Stomach smooth muscle (tissue), 2 donors: ENCODE data around the gene ZP2.

ENCODE experiments used
- H3K27ac ChIP-seq: one replicate; pipeline ENCODE4 v1.7.0; 2013; ENCODE audit warnings: mild to moderate bottlenecking, low read length, inconsistent platforms
- H3K27me3 ChIP-seq, 2 donors: one replicate each; pipeline ENCODE4 v1.7.0; 2013; ENCODE audit warnings: low read length in 2 of 2; ENCODE audit not compliant: insufficient read depth in 2 of 2, control insufficient read depth in 1 of 2
- H3K36me3 ChIP-seq, 2 donors: one replicate each; pipeline ENCODE4 v1.7.0; 2013; ENCODE audit warnings: low read length in 2 of 2; ENCODE audit not compliant: control insufficient read depth in 2 of 2, insufficient read depth in 2 of 2
- H3K4me1 ChIP-seq: one replicate; pipeline ENCODE4 v1.7.0; 2013; ENCODE audit warnings: low read length; ENCODE audit not compliant: control insufficient read depth, insufficient read depth
- H3K4me3 ChIP-seq, 2 donors: one replicate each; pipeline ENCODE4 v1.7.0; 2013; ENCODE audit warnings: low read length in 2 of 2
- H3K9ac ChIP-seq, 2 donors: one replicate each; pipeline ENCODE4 v1.7.0; 2013; ENCODE audit warnings: low read length in 2 of 2, mild to moderate bottlenecking in 1 of 2
- H3K9me3 ChIP-seq, 2 donors: one replicate each; pipeline ENCODE4 v1.7.0; 2013; ENCODE audit warnings: low read length in 2 of 2; ENCODE audit not compliant: control insufficient read depth in 2 of 2
- donor health status: healthy.
- donor health status: Pancreatic carcinoma.

The ZP2 gene

DNA sequence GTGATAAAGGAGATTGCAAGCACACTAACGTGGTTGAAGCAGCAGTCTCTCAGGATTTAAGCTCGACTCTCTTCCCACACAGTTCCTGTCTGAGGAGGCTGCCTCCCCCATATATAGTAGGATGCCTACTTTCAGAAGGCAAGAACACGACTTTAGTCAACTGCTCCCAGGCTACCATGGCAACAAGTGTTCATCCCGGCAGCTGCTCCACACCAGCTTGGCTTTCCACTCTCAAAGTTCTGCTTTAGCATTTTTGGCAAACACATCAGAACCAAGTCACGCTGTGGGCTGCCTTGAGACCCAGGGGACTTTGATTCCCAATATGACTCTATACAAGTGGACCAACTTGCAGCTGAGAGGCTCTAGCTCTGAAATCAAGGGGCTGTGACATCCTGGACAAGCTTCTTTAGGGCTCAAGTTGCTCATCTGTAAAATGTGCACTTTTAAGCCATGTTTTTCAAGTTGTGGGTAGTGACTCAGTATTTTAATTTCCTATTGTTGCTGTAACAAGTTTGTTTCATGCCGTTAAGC lies 16.5 kb downstream of the ZP2 start:
- H3K4me1 ChIP-seq: no peaks in the 10 kb centered on the region
- no peaks in the 10 kb centered on the region for H3K9me3 ChIP-seq
- H3K36me3 ChIP-seq: no peaks in the 10 kb centered on the region
- no peak overlapping the region for H3K4me3 ChIP-seq
- peaks cover 5 to 10% of the 10 kb centered on the region in 2 donors for H3K27me3 ChIP-seq
- no peak overlapping the region for H3K27ac ChIP-seq
- H3K9ac ChIP-seq: no peak overlapping the region

DNA sequence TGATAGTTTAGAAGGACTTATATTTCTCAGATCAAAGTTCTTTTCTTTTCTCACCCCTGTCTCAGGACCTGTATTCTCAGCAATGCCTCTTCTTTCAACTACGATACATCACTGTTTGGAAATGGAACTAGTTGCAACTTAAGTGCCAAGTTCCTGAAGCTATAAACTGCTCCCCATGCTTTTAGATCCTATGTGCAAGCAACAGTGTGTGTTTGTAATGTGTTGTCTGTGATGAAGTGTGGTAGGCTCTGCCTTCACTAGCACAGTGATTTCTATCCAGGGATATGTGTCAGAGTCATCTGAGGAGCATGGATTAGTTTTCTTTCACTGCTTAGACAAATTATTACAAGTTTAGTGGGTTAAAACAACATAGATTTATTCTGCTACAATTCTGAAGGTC lies 18.4 kb downstream of the ZP2 start:
- no peak overlapping the region for H3K9ac ChIP-seq
- H3K27ac ChIP-seq: no peak overlapping the region
- peaks cover 4 to 10% of the 10 kb centered on the region in 2 donors for H3K27me3 ChIP-seq
- H3K4me1 ChIP-seq: peaks cover 4% of the 10 kb centered on the region
- H3K9me3 ChIP-seq: no peaks in the 10 kb centered on the region
- H3K36me3 ChIP-seq: no peaks in the 10 kb centered on the region
- H3K4me3 ChIP-seq: no peak overlapping the region

DNA sequence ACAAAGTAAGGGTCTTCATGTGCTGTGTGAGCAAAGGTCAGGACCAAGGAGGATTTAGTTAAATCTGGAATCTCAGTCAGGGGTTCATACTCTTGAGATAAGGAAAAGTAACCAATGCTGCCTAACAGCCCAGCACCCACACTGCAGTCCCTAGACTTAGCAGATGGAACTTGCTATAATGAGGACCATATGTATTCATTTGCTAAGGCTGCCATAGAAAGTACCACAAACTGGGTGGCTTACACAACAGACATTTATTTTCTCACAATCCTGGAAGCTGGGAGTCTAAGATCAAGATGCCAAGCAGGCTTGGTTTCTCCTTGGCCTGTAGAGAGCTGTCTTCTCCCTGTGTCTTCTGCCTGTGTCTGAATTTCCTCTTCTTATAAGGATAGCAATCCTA lies 20.8 kb downstream of the ZP2 start:
- Histone ChIP-seq H3K9ac (no peak overlapping the region), H3K9me3 (no peaks in the 10 kb centered on the region), H3K4me3 (no peak overlapping the region), H3K27me3 (peaks cover 4 to 8% of the 10 kb centered on the region in 2 donors), H3K36me3 (no peaks in the 10 kb centered on the region), H3K27ac (no peak overlapping the region), H3K4me1 (peaks cover 4% of the 10 kb centered on the region)

DNA sequence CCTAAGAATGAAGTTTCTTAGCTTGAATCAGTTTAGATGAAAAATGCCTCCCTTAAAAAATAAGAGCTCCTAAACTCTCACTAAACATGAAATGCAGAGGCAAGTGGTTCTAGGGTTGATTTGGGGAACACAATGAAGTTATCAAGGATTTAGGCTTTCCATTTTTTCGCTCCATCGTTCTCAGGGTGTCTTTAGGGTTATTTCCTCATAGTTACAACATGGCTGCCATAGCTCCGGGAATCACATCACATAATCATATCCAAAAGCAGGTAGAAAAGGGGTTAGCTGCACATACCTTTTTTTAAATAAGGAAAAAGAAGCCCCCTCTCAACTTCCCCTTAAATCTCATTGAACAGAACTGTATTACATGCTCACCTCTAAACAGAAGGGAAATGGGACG lies 21.4 kb downstream of the ZP2 start:
- no peaks in the 10 kb centered on the region for H3K36me3 ChIP-seq

DNA sequence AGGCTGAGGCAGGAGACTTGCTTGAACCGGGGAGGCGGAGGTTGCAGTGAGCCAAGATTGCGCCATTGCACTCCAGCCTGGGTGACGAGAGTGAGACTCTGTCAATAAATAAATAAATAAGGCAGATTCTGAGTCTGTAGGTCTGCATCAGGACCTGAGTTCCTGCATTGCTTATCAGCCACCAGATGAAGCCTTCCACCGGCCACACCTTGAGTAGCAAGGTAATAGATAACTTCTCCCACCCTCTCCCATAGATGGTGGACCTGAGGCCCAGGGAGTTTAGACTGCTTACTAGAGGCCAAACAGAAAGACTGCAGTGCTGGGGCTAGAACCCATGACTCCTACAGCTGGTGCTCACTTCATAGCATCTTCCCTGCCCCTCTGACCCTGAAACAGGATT lies 22.1 kb downstream of the ZP2 start:
- H3K27ac ChIP-seq: no peak overlapping the region
- H3K4me1 ChIP-seq: peaks cover 4% of the 10 kb centered on the region
- no peak overlapping the region for H3K9ac ChIP-seq
- H3K4me3 ChIP-seq: no peak overlapping the region
- H3K9me3 ChIP-seq: no peaks in the 10 kb centered on the region
- H3K27me3 ChIP-seq: peaks cover 2% of the 10 kb centered on the region in 2 donors
- H3K36me3 ChIP-seq: no peaks in the 10 kb centered on the region

More for the DNA sequence above, 21.4 kb downstream of the ZP2 start:
- peaks cover 4% of the 10 kb centered on the region for H3K4me1 ChIP-seq
- H3K9me3 ChIP-seq: no peaks in the 10 kb centered on the region
- H3K27me3 ChIP-seq: peaks cover 4 to 7% of the 10 kb centered on the region in 2 donors
- no peak overlapping the region for H3K9ac ChIP-seq
- H3K4me3 ChIP-seq: no peak overlapping the region
- H3K27ac ChIP-seq: no peak overlapping the region

DNA sequence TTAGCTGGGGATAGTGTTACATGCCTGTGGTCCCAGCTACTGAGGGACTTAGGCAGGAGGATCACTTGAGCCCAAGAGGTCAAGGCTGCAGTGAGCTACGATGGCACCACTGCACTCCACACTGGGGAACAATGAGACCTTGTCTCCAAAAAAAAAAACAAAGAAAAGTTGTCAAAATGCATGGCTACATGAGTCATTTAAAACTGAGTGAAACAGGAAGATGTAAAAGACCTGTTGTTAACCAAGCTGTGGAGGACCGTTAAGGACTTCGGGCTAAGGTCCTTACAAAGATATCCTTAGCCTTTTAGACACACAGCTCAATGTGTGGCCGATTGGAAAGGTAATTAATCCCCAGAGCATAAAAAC lies 25.1 kb downstream of the ZP2 start:
- Histone ChIP-seq H3K27ac (no peak overlapping the region), H3K9ac (no peak overlapping the region), H3K36me3 (peaks cover 8 to 9% of the 10 kb centered on the region in 2 donors), H3K9me3 (no peaks in the 10 kb centered on the region), H3K27me3 (peaks cover 0 to 2% of the 10 kb centered on the region in 2 donors), H3K4me1 (peaks cover 4% of the 10 kb centered on the region), H3K4me3 (no peak overlapping the region)

DNA sequence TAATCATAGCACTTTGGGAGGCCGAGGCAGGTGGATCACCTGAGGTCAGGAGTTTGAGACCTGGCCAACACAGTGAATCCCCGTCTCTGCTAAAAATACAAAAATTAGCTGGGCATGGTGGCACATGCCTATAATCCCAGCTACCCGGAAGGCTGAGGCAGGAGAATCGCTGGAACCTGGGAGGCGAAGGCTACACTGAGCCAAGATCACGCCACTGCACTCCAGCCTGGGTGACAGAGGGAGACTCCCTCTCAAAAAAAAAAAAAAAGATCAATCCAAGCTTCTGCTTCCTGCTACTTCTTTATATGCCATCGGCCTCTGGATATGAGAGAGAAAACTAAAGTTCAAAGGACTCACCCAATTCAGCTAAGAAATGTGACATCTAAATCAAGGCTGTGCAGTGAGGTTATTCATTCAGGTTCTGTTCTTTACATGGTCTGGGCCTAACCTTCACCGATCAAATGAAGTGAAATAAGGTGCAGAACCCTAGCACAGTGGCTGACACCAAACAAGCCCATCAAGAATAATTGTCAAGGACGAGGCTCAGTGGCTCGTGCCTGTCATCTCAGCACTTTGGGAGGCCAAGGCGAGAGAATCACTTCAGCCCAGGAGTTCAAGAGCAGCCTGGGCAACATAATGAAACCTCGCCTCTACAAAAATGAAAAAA lies 25.6 kb downstream of the ZP2 start:
- H3K36me3 ChIP-seq: peaks cover 12 to 14% of the 10 kb centered on the region in 2 donors
- no peak overlapping the region for H3K9ac ChIP-seq
- peaks cover 4% of the 10 kb centered on the region for H3K4me1 ChIP-seq
- H3K27ac ChIP-seq: no peak overlapping the region
- no peak overlapping the region for H3K4me3 ChIP-seq
- no peaks in the 10 kb centered on the region for H3K9me3 ChIP-seq
- H3K27me3 ChIP-seq: peaks cover 0 to 2% of the 10 kb centered on the region in 2 donors

DNA sequence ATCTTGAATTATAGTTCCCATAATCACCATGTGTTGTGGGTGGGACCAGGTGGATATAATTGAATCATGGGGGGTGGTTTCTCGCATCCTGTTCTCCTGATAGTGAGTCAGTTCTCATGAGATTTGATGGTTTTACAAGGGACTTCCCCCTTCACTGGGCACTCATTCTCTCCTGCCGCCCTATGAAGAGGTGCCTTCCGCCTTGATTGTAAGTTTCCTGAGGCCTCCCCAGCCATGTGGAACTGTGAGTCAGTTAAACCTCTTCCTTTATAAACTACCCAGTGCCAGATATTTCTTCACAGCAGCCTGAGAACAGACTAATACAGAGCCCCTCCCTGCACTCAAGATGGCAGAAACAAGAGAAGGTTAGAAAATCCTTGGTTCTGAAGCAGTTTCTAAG lies 26.5 kb downstream of the ZP2 start:
- Histone ChIP-seq H3K27me3 (peaks cover 0 to 2% of the 10 kb centered on the region in 2 donors), H3K9me3 (no peaks in the 10 kb centered on the region), H3K9ac (no peak overlapping the region), H3K4me1 (peaks cover 4% of the 10 kb centered on the region), H3K36me3 (peaks cover 16 to 19% of the 10 kb centered on the region in 2 donors), H3K4me3 (no peak overlapping the region), H3K27ac (no peak overlapping the region)

DNA sequence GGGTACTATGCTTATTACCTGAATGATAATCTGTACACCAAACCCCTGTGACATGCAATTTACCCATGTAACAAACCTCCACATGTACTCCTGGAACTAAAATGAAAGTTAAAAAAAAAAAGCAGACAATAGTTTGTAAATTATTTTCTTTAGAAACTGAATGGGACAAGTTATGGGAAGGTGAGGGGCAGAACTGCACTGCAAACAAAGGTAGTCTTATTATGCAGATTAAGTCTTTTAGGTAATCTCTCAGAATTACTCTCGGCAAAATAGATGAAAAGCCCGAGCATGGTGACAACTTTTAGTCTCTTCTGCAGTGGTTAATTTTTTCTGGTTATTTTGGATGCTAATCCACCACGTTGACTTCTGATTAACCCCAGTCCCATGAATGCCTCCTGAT lies 27.4 kb downstream of the ZP2 start:
- H3K4me1 ChIP-seq: peaks cover 4% of the 10 kb centered on the region
- peaks cover 23 to 28% of the 10 kb centered on the region in 2 donors for H3K36me3 ChIP-seq
- no peak overlapping the region for H3K27ac ChIP-seq

DNA sequence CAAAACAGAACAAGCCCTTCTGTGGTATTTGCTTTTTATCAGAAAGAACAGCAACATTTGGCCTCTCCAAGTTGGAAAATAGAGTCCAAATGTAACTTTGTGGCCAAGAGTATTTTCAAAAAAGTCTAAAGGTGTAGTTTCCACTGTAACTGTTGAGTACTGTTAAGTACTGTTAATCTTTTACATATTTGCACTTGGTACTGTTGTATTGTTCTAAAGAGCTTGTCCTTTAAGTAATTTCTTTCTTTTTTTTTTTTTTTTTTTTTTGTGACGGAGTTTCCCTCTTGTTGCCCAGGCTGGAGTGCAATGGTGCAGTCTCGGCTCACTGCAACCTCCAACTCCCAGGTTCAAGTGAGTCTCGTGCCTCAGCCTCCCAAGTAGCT lies 31.4 kb downstream of the ZP2 start:
- peaks cover 42 to 43% of the 10 kb centered on the region in 2 donors for H3K36me3 ChIP-seq
- no peak overlapping the region for H3K27ac ChIP-seq
- no peaks in the 10 kb centered on the region for H3K9me3 ChIP-seq
- no peaks in the 10 kb centered on the region for H3K4me1 ChIP-seq
- H3K27me3 ChIP-seq: no peaks in the 10 kb centered on the region
- no peak overlapping the region for H3K4me3 ChIP-seq
- no peak overlapping the region for H3K9ac ChIP-seq

More for the DNA sequence above, 27.4 kb downstream of the ZP2 start:
- Histone ChIP-seq H3K9me3 (no peaks in the 10 kb centered on the region), H3K4me3 (no peak overlapping the region), H3K27me3 (no peaks in the 10 kb centered on the region), H3K9ac (no peak overlapping the region)
